ENCODE data around the gene HES4.

Gene HES4, protein sequence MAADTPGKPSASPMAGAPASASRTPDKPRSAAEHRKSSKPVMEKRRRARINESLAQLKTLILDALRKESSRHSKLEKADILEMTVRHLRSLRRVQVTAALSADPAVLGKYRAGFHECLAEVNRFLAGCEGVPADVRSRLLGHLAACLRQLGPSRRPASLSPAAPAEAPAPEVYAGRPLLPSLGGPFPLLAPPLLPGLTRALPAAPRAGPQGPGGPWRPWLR

DNA sequence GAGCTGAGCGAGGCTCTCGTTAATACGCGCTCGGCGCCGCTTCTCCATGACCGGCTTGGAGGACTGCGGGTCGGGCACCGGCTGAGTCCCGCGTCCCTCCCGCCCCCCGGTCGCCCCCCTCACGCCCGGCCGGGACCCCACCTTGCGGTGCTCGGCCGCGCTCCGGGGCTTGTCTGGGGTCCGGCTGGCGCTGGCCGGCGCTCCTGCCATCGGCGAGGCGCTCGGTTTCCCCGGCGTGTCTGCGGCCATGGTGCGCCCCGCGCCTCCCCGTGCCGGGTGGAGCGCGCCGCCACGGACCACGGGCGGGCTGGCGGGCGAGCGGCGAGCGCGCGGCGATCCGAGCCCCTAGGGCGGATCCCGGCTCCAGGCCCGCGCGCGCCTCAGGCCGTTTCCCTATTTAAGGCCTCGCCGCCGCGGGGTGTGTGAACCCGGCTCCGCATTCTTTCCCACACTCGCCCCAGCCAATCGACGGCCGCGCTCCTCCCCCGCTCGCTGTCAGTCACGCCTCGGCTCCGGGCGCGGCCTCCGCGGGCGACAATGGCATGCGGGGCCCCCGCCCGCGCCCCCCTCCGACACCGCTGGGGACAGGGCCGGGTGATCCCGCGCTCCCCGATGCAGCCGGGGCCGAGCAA is at the start of gene HES4:
HES4 (minus strand) TSS at position 373 of the 632 bp plus-strand sequence; CDS start at position 249, 124 bp downstream.
- TF ChIP-seq, protein P1, sequence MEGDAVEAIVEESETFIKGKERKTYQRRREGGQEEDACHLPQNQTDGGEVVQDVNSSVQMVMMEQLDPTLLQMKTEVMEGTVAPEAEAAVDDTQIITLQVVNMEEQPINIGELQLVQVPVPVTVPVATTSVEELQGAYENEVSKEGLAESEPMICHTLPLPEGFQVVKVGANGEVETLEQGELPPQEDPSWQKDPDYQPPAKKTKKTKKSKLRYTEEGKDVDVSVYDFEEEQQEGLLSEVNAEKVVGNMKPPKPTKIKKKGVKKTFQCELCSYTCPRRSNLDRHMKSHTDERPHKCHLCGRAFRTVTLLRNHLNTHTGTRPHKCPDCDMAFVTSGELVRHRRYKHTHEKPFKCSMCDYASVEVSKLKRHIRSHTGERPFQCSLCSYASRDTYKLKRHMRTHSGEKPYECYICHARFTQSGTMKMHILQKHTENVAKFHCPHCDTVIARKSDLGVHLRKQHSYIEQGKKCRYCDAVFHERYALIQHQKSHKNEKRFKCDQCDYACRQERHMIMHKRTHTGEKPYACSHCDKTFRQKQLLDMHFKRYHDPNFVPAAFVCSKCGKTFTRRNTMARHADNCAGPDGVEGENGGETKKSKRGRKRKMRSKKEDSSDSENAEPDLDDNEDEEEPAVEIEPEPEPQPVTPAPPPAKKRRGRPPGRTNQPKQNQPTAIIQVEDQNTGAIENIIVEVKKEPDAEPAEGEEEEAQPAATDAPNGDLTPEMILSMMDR (IDR thresholded peaks at IDR 0.05; ENCODE audit: extremely low read depth, insufficient read depth, missing control alignments): no peak
- DNase-seq (ENCODE audit: low spot score): peak; percentile 85
- in situ Hi-C loops (cut with MboI; ENCODE audit: low pct_unique_long_range_greater_than_20kb, low sequenced_read_pairs, unreplicated experiment): no loop called here

DNA sequence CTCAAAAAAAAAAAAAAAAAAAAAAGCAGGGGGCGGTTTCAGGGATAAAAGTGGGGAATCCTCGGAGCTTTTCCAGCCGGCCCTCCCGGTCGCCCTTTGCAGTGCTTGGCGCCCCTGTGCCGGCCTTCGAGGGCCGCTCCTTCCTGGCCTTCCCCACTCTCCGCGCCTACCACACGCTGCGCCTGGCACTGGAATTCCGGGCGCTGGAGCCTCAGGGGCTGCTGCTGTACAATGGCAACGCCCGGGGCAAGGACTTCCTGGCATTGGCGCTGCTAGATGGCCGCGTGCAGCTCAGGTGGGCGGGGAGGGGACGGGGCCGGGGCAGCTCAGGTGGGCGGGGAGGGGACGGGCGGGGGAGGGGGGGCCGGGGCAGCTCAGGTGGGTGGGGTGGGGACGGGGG is 48.9 kb upstream of the HES4 start:
- TF ChIP-seq, protein P1 (IDR thresholded peaks at IDR 0.05; ENCODE audit: extremely low read depth, insufficient read depth, missing control alignments): no peak
- DNase-seq (ENCODE audit: low spot score): no peak
- in situ Hi-C loops (cut with MboI; ENCODE audit: low pct_unique_long_range_greater_than_20kb, low sequenced_read_pairs, unreplicated experiment): no loop called here

GRCh38 chr1:1047963-1048362 is 48.1 kb upstream of the HES4 start:
- DNase-seq (ENCODE audit: low spot score): no peak
- in situ Hi-C loops (cut with MboI; ENCODE audit: low pct_unique_long_range_greater_than_20kb, low sequenced_read_pairs, unreplicated experiment): no loop called here
- TF ChIP-seq, protein P1 (IDR thresholded peaks at IDR 0.05; ENCODE audit: extremely low read depth, insufficient read depth, missing control alignments): no peak

DNA sequence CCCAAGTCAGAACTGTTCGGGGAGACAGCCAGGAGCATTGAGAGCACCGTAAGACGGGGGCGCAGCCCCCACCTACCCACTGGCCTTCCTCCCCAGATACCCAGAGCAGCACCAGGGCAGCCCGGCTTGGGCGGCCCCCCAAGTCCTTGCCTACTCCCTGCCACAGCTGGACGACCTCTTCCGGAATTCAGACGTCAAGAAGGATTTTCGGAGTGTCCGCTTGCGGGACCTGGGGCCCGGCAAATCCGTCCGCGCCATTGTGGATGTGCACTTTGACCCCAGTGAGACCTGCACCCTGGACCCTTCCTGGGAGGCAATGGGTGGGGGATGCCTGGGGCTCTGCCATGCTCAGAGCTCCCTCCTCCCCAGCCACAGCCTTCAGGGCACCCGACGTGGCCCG is 47.5 kb upstream of the HES4 start:
- in situ Hi-C loops (cut with MboI; ENCODE audit: low pct_unique_long_range_greater_than_20kb, low sequenced_read_pairs, unreplicated experiment): no loop called here
- TF ChIP-seq, protein P1 (IDR thresholded peaks at IDR 0.05; ENCODE audit: extremely low read depth, insufficient read depth, missing control alignments): no peak
- no peak for DNase-seq (ENCODE audit: low spot score)

GRCh38 chr1:1046767-1047166 is 46.9 kb upstream of the HES4 start:
- DNase-seq (ENCODE audit: low spot score): no peak
- in situ Hi-C loops (cut with MboI; ENCODE audit: low pct_unique_long_range_greater_than_20kb, low sequenced_read_pairs, unreplicated experiment): no loop called here
- TF ChIP-seq, protein P1 (IDR thresholded peaks at IDR 0.05; ENCODE audit: extremely low read depth, insufficient read depth, missing control alignments): no peak

- no peak for DNase-seq (ENCODE audit: low spot score)
- in situ Hi-C loops (cut with MboI; ENCODE audit: low pct_unique_long_range_greater_than_20kb, low sequenced_read_pairs, unreplicated experiment): no loop called here
- TF ChIP-seq, protein P1 (IDR thresholded peaks at IDR 0.05; ENCODE audit: extremely low read depth, insufficient read depth, missing control alignments): no peak
Measured at GRCh38 chr1:1046243-1046642, 46.3 kb upstream of the HES4 start.
